GM21723 (cell line): Measurements from ENCODE around the gene CHD8.
A peak's percentile ranks its signal among the peaks of the same experiment; 100 is the strongest.
"Not testable (repeated sequence)": the region's sequence is repeated elsewhere in the genome, so short reads cannot be mapped to it uniquely, and the experiment has no call there.

ENCODE experiments used
- ATAC-seq: cut with Tn5 transposase; IDR thresholded peaks from one replicate; pipeline ENCODE4 v1.9.1; 2021; ENCODE audit warnings: mild to moderate bottlenecking, moderate library complexity; ENCODE audit not compliant: unreplicated experiment

The CHD8 gene

GRCh38 chr14:21455912-21456667, at the start of gene CHD8:
CHD8 (minus strand) TSS chr14:21456123; CDS start chr14:21431643, 24,480 bp downstream.
- peak; percentile 98 for ATAC-seq

DNA sequence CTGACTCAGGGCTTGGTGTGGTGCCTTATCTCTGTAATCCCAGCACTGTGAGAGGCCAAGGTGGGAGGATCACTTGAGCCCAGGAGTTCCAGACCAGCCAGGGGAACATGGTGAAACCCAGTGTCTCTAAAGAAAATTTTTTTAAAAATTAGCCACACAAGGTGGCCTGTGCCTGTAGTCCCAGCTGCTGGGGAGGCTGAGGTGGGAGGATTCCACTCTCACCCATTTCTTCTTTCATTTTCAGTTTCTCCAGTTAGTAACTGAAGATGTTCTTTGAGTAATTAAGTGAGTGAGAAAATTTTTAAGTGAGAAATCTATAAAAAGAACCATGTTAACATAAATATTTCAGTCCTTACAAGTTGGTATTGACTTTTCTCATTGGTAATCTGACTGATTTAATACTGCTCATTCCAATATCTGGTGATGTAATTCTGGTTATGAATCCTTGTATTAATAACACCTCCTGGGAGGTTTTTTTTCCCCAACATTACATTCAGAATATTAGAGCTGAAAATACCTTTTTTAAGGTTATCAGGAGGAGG, 49.2 kb upstream of the CHD8 start:
- ATAC-seq = peak; percentile 88

DNA sequence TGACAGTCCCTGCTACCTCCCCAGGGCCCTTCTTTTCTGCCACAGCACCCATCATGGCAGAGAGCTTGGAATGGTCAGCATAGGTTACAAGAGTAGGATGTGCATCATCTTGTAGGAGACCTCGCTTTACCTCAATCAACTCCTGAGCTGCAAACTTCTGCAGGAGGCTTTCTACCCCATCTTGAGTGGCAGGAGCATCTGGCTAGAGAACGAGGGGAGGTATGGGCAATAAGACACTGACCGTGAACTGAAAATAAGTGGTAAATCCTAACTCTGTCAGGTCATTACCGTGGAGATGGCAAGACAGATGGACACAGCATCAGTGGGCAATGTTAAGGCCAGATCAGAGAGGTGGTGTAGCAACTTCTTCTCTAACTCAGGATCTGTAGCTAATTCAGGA, 47.5 kb upstream of the CHD8 start:
- ATAC-seq = no peak

- ATAC-seq = no peak
These were observed 45.6 kb upstream of the CHD8 start for GRCh38 chr14:21501568-21501967.

- ATAC-seq = no peak
These were observed 42.9 kb upstream of the CHD8 start for GRCh38 chr14:21498540-21499526.

DNA sequence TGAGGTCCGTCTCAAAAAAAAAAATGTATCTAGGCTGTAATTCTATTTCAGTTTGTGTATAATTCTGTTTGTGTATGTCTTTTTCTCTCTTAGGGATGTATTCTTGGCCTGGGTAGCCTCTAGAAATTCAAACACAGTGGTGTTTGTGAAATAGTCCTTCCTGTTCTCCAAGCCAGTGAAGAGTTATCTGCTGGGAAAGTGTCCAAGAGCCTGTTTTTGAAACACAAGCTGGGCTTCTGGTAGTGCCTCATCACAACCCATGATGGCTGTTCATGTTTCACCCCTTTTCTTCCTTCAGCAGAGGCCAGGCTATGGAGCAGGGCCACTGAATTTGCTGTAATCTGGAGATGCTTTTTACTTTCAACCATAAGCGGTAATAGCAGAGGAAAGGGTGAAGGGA, 40.5 kb upstream of the CHD8 start:
- no peak for ATAC-seq

GRCh38 chr14:21494902-21495762, 39.2 kb upstream of the CHD8 start:
- ATAC-seq = no peak

DNA sequence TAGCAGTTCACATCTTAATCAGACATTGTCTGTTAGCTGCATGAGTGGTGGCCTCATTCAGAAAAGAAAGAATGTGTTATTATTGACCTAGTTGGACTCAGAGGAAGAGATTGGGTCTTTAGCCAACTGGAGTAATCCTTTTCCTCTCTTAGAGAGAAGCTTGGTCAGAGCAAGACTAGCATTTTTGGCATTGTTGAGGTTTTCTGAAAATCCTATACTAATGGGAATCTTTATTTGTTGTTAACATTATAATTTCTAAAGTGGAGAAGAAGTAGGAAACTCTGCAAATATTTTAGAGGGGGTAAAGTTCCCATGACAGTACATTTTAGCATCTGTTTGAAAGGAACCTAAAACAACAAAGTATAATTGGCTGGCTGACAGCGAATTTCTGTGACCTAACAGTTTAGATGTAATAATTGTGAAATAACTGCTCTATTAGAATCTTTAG, 30.7 kb upstream of the CHD8 start:
- no peak for ATAC-seq

- peak; percentile 100 for ATAC-seq
These were observed 21.2 kb upstream of the CHD8 start, which contains the start of the genes RAB2B and TOX4 for GRCh38 chr14:21476925-21477681. RAB2B (minus strand) TSS chr14:21476959; CDS start chr14:21476872, 87 bp downstream. TOX4 (plus strand) TSS chr14:21477195; CDS start chr14:21477279, 84 bp downstream.

DNA sequence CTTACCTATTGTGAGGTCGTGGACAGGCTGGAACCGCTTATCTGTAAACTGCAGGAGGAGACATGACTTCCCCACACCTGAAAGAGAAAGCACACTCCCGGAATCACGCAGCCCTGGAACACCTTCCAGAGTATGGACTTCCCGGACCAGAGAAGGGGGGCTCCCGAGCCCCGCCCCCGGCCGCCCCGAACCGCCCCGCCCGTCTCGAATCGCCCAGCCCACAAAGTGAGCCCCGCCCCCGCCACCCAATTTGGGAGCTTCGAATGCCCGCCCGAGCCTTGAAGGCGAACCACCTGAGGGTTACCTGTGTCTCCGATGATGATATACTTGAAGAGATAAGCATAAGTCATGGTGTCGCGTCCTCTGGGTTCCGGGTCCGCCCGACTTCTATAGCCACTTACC, 20.6 kb upstream of the CHD8 start:
- ATAC-seq = peak; percentile 41

GRCh38 chr14:21475767-21476522, 20.0 kb upstream of the CHD8 start:
- ATAC-seq = no peak

DNA sequence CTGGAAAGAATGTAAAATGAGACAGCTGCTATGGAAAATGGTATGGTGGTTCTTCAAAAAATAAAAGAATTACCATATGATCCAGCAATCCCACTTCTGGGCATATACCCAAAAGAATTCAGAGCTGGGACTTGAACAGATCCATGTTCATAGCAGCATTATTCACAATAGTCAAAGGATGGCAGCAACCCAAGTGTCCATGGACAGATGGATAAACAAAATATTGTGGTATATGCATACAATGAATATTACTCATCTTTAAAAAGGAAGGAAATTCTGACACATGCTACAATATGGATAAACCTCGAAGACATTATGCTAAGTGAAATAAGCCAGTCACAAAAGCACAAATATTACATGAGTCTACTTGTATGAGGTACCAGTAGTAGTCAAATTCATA, 11.7 kb upstream of the CHD8 start:
- no peak for ATAC-seq

GRCh38 chr14:21455592-21455911, 371 bp downstream of the CHD8 start:
- ATAC-seq = peak; percentile 25

DNA sequence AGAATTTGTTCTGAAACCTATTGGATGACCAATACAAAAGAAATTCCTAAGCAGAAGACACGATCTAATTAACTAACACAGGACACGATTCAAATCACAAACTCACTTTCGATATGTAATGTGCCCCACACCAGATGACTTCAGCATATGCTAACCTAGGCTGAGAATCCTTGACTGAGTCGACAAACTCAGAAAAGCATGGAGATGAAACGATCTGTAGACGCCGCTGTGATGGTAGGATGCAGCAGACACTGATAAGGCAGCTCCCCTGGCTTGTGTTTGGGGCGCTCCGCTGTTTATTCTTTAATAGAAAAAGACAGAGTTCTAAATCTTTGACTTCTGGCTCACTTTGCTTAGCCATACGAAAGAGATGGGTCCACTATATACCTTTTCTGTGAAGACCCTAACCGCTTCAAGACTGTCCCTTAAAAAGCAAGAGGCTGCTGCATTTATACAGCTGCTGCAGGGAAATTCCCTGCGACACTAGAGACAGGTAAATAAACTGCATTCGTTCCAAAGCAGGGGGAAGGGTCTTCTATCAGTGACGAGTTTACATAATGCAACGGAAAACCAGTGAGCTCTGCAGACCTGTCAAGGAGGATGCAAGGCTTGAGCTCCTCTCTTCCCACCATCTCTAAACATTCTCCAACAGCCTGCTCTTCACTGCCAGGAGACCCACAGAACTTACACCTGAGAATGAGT, 929 bp downstream of the CHD8 start:
- no peak for ATAC-seq

DNA sequence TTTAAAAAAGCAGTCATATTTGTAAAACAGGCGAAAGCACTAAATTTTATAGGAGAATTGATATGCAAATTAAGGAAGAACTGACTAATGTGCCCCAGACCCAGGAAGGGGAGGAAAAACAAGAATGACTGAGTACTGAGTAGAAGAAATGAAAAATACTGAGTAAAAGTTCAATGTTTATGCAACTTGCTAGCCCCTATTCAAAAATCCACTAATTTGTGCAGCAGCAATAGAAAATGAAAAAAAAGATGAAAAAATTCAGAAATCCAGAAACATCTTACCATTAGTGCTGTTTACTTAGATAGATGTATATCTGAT, 6.1 kb downstream of the CHD8 start:
- no peak for ATAC-seq

DNA sequence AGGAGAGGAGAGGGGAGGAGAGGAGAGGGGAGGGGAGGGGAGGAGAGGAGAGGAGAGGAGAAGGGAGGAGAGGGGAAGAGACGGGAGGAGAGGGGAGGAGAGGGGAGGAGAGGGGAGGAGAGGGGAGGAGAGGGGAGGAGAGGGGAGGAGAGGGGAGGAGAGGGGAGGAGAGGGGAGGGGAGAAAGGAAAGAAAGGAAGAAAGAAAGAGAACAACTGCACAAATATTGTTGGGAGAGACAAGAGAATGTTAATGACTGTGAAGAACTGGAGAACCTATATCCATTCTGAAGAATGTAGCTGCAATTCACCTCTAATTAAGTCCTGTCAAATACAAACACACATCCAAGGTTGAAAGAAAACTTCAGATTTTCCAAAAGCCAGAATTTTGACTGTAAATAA, 13.3 kb downstream of the CHD8 start:
- ATAC-seq = not testable (repeated sequence)

GRCh38 chr14:21440859-21441258, 15.1 kb downstream of the CHD8 start:
- ATAC-seq = no peak

- ATAC-seq = peak; percentile 98
These were observed 18.6 kb downstream of the CHD8 start for GRCh38 chr14:21437063-21437901.
